Measurements from ENCODE around the gene AMPH. TPM values are rescaled to one million over a fixed set of nuclear protein-coding genes. Genes with fewer than 3 reads are reported as not detected.

The AMPH gene
- total and polyA plus RNA-seq, 8 donors: 0.90 to 12.5 (median 10.7) TPM

- intact Hi-C loops (cut with DNase I): no loop called here
- no peaks in the 10 kb centered on the region for H3K36me3 ChIP-seq
- no peak for ATAC-seq
Observed at GRCh38 chr7:38512291-38512690, 118.9 kb downstream of the AMPH start.

GRCh38 chr7:38507384-38507783, 123.8 kb downstream of the AMPH start:
- Histone ChIP-seq H3K9me3 (no peaks in the 10 kb centered on the region), H3K36me3 (no peaks in the 10 kb centered on the region), H3K27me3 (peaks cover 0 to 3% of the 10 kb centered on the region in 2 donors), H3K4me3 (no peak overlapping the region), H3K27ac (no peak overlapping the region), H3K4me1 (no peaks in the 10 kb centered on the region)
- no peak for ATAC-seq
- intact Hi-C loops (cut with DNase I): no loop called here
- no peak for DNase-seq
- TF ChIP-seq CTCF (IDR thresholded peaks at IDR 0.05): no peak

More at GRCh38 chr7:38512291-38512690, 118.9 kb downstream of the AMPH start:
- Histone ChIP-seq H3K9me3 (peaks cover 0 to 24% of the 10 kb centered on the region in 2 donors), H3K27ac (no peak overlapping the region), H3K4me3 (no peak overlapping the region), H3K4me1 (no peaks in the 10 kb centered on the region), H3K27me3 (no peaks in the 10 kb centered on the region)
- no peak for DNase-seq
- no peak for TF ChIP-seq CTCF (IDR thresholded peaks at IDR 0.05)

- DNase-seq (no peak), ATAC-seq (no peak)
- Histone ChIP-seq H3K9me3 (no peaks in the 10 kb centered on the region), H3K27me3 (peaks cover 0 to 3% of the 10 kb centered on the region in 2 donors), H3K36me3 (no peaks in the 10 kb centered on the region), H3K4me1 (no peaks in the 10 kb centered on the region), H3K27ac (no peak overlapping the region), H3K4me3 (no peak overlapping the region)
- TF ChIP-seq CTCF (IDR thresholded peaks at IDR 0.05): no peak
- intact Hi-C loops (cut with DNase I): no loop called here
Observed at GRCh38 chr7:38506756-38507155, 124.4 kb downstream of the AMPH start.

GRCh38 chr7:38506004-38506403, 125.2 kb downstream of the AMPH start:
- Histone ChIP-seq H3K27me3 (peaks cover 0 to 3% of the 10 kb centered on the region in 2 donors), H3K4me1 (no peaks in the 10 kb centered on the region), H3K36me3 (no peaks in the 10 kb centered on the region), H3K27ac (no peak overlapping the region), H3K4me3 (no peak overlapping the region), H3K9me3 (no peaks in the 10 kb centered on the region)
- intact Hi-C loops (cut with DNase I): no loop called here
- ATAC-seq (no peak), DNase-seq (no peak)
- no peak for TF ChIP-seq CTCF (IDR thresholded peaks at IDR 0.05)

- H3K27me3 ChIP-seq: peaks cover 0 to 3% of the 10 kb centered on the region in 2 donors
- intact Hi-C loops (cut with DNase I): no loop called here
- DNase-seq (no peak), ATAC-seq (no peak)
- no peaks in the 10 kb centered on the region for H3K9me3 ChIP-seq
- H3K36me3 ChIP-seq: no peaks in the 10 kb centered on the region
- H3K4me1 ChIP-seq: no peaks in the 10 kb centered on the region
- H3K27ac ChIP-seq: no peak overlapping the region
- no peak overlapping the region for H3K4me3 ChIP-seq
- TF ChIP-seq CTCF (IDR thresholded peaks at IDR 0.05): no peak
Observed at GRCh38 chr7:38504684-38505083, 126.5 kb downstream of the AMPH start.

All from left lung (tissue), 10 donors.